HEK293T (cell line): ENCODE data around the gene PNPO.

ENCODE experiments used
- CTCF ChIA-PET: fragments of 350-600 bp; formaldehyde crosslinking; extraction: SDS; loops from one replicate; lab custom pipeline; 2021; ENCODE audit warnings: antibody characterized with exemption, inconsistent platforms; lab: Yijun Ruan, JAX
- POLR2A ChIA-PET: fragments of 350-600 bp; formaldehyde crosslinking; extraction: SDS; loops from one replicate; lab custom pipeline; 2020; ENCODE audit warnings: antibody characterized with exemption, inconsistent platforms; lab: Yijun Ruan, JAX
- DNase-seq: peaks from one replicate; pipeline ENCODE4 v3.0.0; 2012; ENCODE audit warnings: mixed read lengths; ENCODE audit errors: extremely low spot score
- ARNT ChIP-seq: fragments of 450-650 bp; IDR thresholded peaks from 2 replicates; pipeline ENCODE4 v1.6.1; 2017; ENCODE audit warnings: mild to moderate bottlenecking
- BHLHE40 ChIP-seq: fragments of 450-650 bp; IDR thresholded peaks from 2 replicates; pipeline ENCODE4 v1.6.1; 2016; ENCODE audit warnings: mild to moderate bottlenecking, moderate library complexity, borderline replicate concordance
- CTBP1 ChIP-seq: fragments of 450-650 bp; IDR thresholded peaks from 2 replicates; pipeline ENCODE4 v1.6.1; 2016; ENCODE audit warnings: borderline replicate concordance
- ELF4 ChIP-seq: fragments of 450-650 bp; IDR thresholded peaks from 2 replicates; pipeline ENCODE4 v1.6.1; 2017; ENCODE audit warnings: antibody characterized with exemption
- FOXA1 ChIP-seq: fragments of 450-650 bp; IDR thresholded peaks from 2 replicates; pipeline ENCODE4 v1.6.1; 2016; ENCODE audit warnings: mild to moderate bottlenecking
- FOXK2 ChIP-seq: fragments of 450-650 bp; IDR thresholded peaks from 2 replicates; pipeline ENCODE4 v1.6.1; 2016; ENCODE audit warnings: mild to moderate bottlenecking
- FOXM1 ChIP-seq: fragments of 450-650 bp; IDR thresholded peaks from 2 replicates; pipeline ENCODE4 v1.6.1; 2017; ENCODE audit warnings: mild to moderate bottlenecking, borderline replicate concordance
- HDGF ChIP-seq: fragments of 450-650 bp; IDR thresholded peaks from 2 replicates; pipeline ENCODE4 v1.6.1; 2017; ENCODE audit warnings: antibody characterized with exemption, borderline replicate concordance
- L3MBTL2 ChIP-seq: fragments of 450-650 bp; conservative IDR thresholded peaks from 2 replicates; pipeline ENCODE4 v1.6.1; 2016; ENCODE audit warnings: mild to moderate bottlenecking
- LEF1 ChIP-seq: fragments of 450-650 bp; IDR thresholded peaks from 2 replicates; pipeline ENCODE4 v1.6.1; 2017; ENCODE audit warnings: mild to moderate bottlenecking, borderline replicate concordance
- NFRKB ChIP-seq: fragments of 450-650 bp; IDR thresholded peaks from 2 replicates; pipeline ENCODE4 v1.6.1; 2016; ENCODE audit warnings: mild to moderate bottlenecking, moderate library complexity
- PKNOX1 ChIP-seq: fragments of 450-650 bp; IDR thresholded peaks from 2 replicates; pipeline ENCODE4 v1.6.1; 2016
- SP1 ChIP-seq: fragments of 450-650 bp; IDR thresholded peaks from 2 replicates; pipeline ENCODE4 v1.6.1; 2017
- SUZ12 ChIP-seq: fragments of 450-650 bp; IDR thresholded peaks from 2 replicates; pipeline ENCODE4 v1.6.1; 2016; ENCODE audit warnings: mild to moderate bottlenecking
- TARDBP ChIP-seq: fragments of 450-650 bp; IDR thresholded peaks from 2 replicates; pipeline ENCODE4 v1.6.1; 2016
- ZNF384 ChIP-seq: fragments of 450-650 bp; IDR thresholded peaks from 2 replicates; pipeline ENCODE4 v1.6.1; 2016

PNPO gene

GRCh38 chr17:47989700-47990099 lies 48.3 kb downstream of the PNPO start:
- POLR2A ChIA-PET: no interaction called here
- CTCF ChIA-PET: interaction anchor here (0.5 kb wide), 1 partner anchor 21 kb away, joined by 3 read pairs; no protein-coding TSS in a partner anchor
- DNase-seq: no peak
- TF ChIP-seq CTBP1: no peak
- no peak for TF ChIP-seq SP1
- no peak for TF ChIP-seq TARDBP
- TF ChIP-seq SUZ12: no peak
- no peak for TF ChIP-seq FOXK2
- no peak for TF ChIP-seq ZNF384
- no peak for TF ChIP-seq LEF1
- TF ChIP-seq FOXA1: no peak

GRCh38 chr17:47990962-47991731 lies 49.8 kb downstream of the PNPO start:
- no peak for DNase-seq
- TF ChIP-seq SP1: no peak
- TF ChIP-seq FOXA1: no peak
- TF ChIP-seq NFRKB: no peak
- TF ChIP-seq HDGF: no peak
- TF ChIP-seq ZNF384: no peak
- TF ChIP-seq CTBP1: no peak
- no peak for TF ChIP-seq TARDBP
- TF ChIP-seq PKNOX1: no peak
- no peak for TF ChIP-seq FOXK2
- TF ChIP-seq LEF1: no peak
- TF ChIP-seq ELF4: no peak
- TF ChIP-seq SUZ12: no peak
- TF ChIP-seq BHLHE40: no peak
- no peak for TF ChIP-seq FOXM1
- no peak for TF ChIP-seq L3MBTL2
- ChIA-PET CTCF (no interaction called here), POLR2A (interaction anchor here (1.2 kb wide), 1 partner anchor 9 kb away, joined by 4 read pairs; no protein-coding TSS in a partner anchor)

- POLR2A ChIA-PET: interaction anchor here (1.6 kb wide), 1 partner anchor 9 kb away, joined by 4 read pairs; no protein-coding TSS in a partner anchor
- CTCF ChIA-PET: interaction anchor here (1.0 kb wide), 1 partner anchor 26 kb away, joined by 4 read pairs; no protein-coding TSS in a partner anchor
- TF ChIP-seq CTBP1 (no peak), TARDBP (no peak), LEF1 (no peak), SP1 (no peak), HDGF (no peak), ZNF384 (no peak), L3MBTL2 (no peak), ARNT (no peak), FOXA1 (no peak), NFRKB (no peak), FOXK2 (no peak), PKNOX1 (no peak), BHLHE40 (no peak), SUZ12 (no peak), ELF4 (no peak), FOXM1 (no peak)
Observed at GRCh38 chr17:47992216-47992615, 50.8 kb downstream of the PNPO start.

GRCh38 chr17:47993031-47993564 lies 51.7 kb downstream of the PNPO start:
- ChIA-PET POLR2A (interaction anchor here (1.2 to 1.6 kb wide), 3 partner anchors 9 to 52 kb away, joined by 3 to 4 read pairs (median 4); partner anchors contain the start of genes CDK5RAP3 and PNPO), CTCF (interaction anchor here (0.8 to 1.7 kb wide), 4 partner anchors 10 to 46 kb away, joined by 3 to 4 read pairs (median 4); partner anchors contain the start of gene CDK5RAP3)
- TF ChIP-seq PKNOX1: no peak
- no peak for TF ChIP-seq HDGF
- no peak for TF ChIP-seq FOXK2
- TF ChIP-seq BHLHE40: no peak
- no peak for TF ChIP-seq FOXM1
- TF ChIP-seq SUZ12: no peak
- TF ChIP-seq ARNT: no peak
- TF ChIP-seq SP1: no peak
- no peak for TF ChIP-seq CTBP1
- no peak for DNase-seq

More at GRCh38 chr17:47992216-47992615, 50.8 kb downstream of the PNPO start:
- DNase-seq: no peak

GRCh38 chr17:47993964-47994363 lies 52.6 kb downstream of the PNPO start:
- CTCF ChIA-PET: interaction anchor here (0.8 to 1.7 kb wide), 3 partner anchors 11 to 47 kb away, joined by 3 to 4 read pairs (median 3); partner anchors contain the start of gene CDK5RAP3
- no peak for DNase-seq
- TF ChIP-seq SP1 (no peak), NFRKB (no peak)
- POLR2A ChIA-PET: interaction anchor here (1.2 to 1.6 kb wide), 3 partner anchors 10 to 53 kb away, joined by 3 to 4 read pairs (median 4); partner anchors contain the start of genes CDK5RAP3 and PNPO

GRCh38 chr17:47994724-47995123 lies 53.4 kb downstream of the PNPO start:
- TF ChIP-seq FOXA1: no peak
- TF ChIP-seq TARDBP: no peak
- no peak for TF ChIP-seq ELF4
- no peak for TF ChIP-seq LEF1
- TF ChIP-seq ZNF384: no peak
- TF ChIP-seq HDGF: no peak
- TF ChIP-seq SP1: no peak
- TF ChIP-seq CTBP1: no peak
- TF ChIP-seq FOXM1: no peak
- no peak for TF ChIP-seq L3MBTL2
- TF ChIP-seq FOXK2: no peak
- no peak for TF ChIP-seq BHLHE40
- no peak for TF ChIP-seq ARNT
- ChIA-PET CTCF (interaction anchor here (1.1 kb wide), 1 partner anchor 16 kb away, joined by 6 read pairs; no protein-coding TSS in a partner anchor), POLR2A (interaction anchor here (1.4 kb wide), 2 partner anchors 23 to 24 kb away, joined by 3 read pairs; partner anchors contain the start of gene CDK5RAP3)
- DNase-seq: no peak
